GM12874 (cell line): ENCODE data around the gene TCTN1.

Experiments
- TF ChIP-seq, protein P1 (sequence below): IDR thresholded peaks from 2 replicates; pipeline ENCODE4 v1.5.1; 2011; ENCODE audit warnings: low read depth, mild to moderate bottlenecking, control low read depth, low read length, moderate library complexity; ENCODE audit not compliant: insufficient read depth

Gene TCTN1

GRCh38 chr12:110658242-110658641 is 44.3 kb downstream of the TCTN1 start:
- TF ChIP-seq, protein P1, sequence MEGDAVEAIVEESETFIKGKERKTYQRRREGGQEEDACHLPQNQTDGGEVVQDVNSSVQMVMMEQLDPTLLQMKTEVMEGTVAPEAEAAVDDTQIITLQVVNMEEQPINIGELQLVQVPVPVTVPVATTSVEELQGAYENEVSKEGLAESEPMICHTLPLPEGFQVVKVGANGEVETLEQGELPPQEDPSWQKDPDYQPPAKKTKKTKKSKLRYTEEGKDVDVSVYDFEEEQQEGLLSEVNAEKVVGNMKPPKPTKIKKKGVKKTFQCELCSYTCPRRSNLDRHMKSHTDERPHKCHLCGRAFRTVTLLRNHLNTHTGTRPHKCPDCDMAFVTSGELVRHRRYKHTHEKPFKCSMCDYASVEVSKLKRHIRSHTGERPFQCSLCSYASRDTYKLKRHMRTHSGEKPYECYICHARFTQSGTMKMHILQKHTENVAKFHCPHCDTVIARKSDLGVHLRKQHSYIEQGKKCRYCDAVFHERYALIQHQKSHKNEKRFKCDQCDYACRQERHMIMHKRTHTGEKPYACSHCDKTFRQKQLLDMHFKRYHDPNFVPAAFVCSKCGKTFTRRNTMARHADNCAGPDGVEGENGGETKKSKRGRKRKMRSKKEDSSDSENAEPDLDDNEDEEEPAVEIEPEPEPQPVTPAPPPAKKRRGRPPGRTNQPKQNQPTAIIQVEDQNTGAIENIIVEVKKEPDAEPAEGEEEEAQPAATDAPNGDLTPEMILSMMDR: no peak

DNA sequence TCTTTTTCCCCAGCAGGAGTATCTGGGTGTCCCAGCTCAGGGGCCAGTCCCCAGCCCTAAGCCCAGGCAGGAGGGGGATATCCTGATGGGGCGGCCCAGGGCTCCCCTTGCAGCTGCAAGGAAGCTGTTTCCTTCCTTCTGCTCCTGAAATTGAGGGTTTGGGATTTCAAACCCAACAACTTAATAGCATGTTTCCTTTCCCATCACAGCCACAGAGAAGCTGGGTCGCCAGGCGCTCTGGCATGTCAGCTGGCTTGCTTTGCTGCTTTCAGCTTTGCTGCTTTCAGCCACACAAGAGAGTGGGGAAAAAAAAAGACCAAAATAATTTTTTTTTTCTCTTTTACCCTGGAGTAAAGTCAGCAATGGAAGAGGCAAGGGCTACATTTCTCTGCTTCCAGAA is 44.9 kb downstream of the TCTN1 start:
- TF ChIP-seq, protein P1: no peak

- TF ChIP-seq, protein P1: no peak
Observed at GRCh38 chr12:110661337-110661972, 47.5 kb downstream of the TCTN1 start.

- TF ChIP-seq, protein P1: no peak
Observed at GRCh38 chr12:110666892-110667291, 53.0 kb downstream of the TCTN1 start.

GRCh38 chr12:110667671-110668070 is 53.7 kb downstream of the TCTN1 start:
- TF ChIP-seq, protein P1: no peak

DNA sequence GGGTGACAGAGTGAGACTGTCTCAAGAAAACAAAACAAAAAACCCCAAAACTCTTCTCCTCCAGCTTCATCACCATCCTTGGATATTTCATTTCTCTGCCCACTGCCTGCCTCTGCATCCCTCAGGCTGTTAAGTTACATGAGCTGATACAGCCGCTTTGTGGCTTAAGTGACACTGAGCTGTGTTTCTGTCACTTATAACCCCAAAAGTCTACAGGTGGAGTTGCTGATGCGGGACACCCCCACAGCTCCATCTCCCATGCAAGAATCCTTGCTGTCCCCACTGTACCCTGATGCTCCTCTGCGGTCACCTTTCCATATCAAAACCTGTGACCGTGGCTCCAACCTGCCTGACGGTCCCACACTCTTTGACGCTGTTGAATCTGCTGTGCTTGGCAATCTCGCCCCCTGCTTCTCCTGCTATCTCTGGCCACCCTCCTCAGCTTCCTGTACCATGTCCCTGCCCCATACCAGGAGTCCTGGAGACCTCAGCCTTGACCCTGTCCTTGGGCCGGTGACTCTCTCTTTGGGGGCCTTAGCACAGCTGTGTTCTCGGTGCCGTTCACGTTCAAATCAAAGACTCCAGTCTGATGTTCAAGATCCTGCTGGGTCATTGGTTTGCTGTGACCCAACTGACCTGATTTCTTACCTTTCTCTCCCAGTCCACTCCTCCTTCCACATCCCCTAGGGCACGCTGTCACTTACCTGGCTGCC is 54.7 kb downstream of the TCTN1 start:
- TF ChIP-seq, protein P1: no peak

GRCh38 chr12:110669193-110669502 is 55.2 kb downstream of the TCTN1 start:
- TF ChIP-seq, protein P1: no peak
